H9 (cell line): ENCODE measurements around the gene CMTM8. TPM values are rescaled to one million over a fixed set of nuclear protein-coding genes. Genes with fewer than 3 reads are reported as not detected.

ENCODE experiments used
- DNase-seq: peaks from one replicate; pipeline ENCODE4 v3.0.0-alpha.2; 2017
- H2AFZ ChIP-seq: one replicate; pipeline ENCODE4 v1.6.1; 2013; ENCODE audit warnings: mild to moderate bottlenecking, low read length, control low read depth, moderate library complexity
- H2AK5ac ChIP-seq: 2 replicates; pipeline ENCODE4 v1.6.1; 2013; ENCODE audit warnings: low read length, control low read depth, mixed read lengths; ENCODE audit not compliant: insufficient read length
- H2BK120ac ChIP-seq: one replicate; pipeline ENCODE4 v1.6.1; 2013; ENCODE audit warnings: low read depth, mild to moderate bottlenecking, low read length, control low read depth, inconsistent platforms; ENCODE audit not compliant: poor library complexity, severe bottlenecking
- H2BK12ac ChIP-seq: 2 replicates; pipeline ENCODE4 v1.6.1; 2013; ENCODE audit warnings: low read length, control low read depth, mixed read lengths, low read depth; ENCODE audit not compliant: insufficient read length
- H2BK15ac ChIP-seq: 2 replicates; pipeline ENCODE4 v1.6.1; 2013; ENCODE audit warnings: low read depth, low read length, control low read depth
- H2BK20ac ChIP-seq: one replicate; pipeline ENCODE4 v1.6.1; 2013; ENCODE audit warnings: low read depth, mild to moderate bottlenecking, low read length, control low read depth, inconsistent platforms; ENCODE audit not compliant: poor library complexity, severe bottlenecking
- H2BK5ac ChIP-seq: 2 replicates; pipeline ENCODE4 v1.6.1; 2013; ENCODE audit warnings: low read length, control low read depth, mixed read lengths; ENCODE audit not compliant: insufficient read length
- H3K14ac ChIP-seq: 2 replicates; pipeline ENCODE4 v1.6.1; 2013; ENCODE audit warnings: low read length, control low read depth; ENCODE audit not compliant: insufficient read depth
- H3K18ac ChIP-seq: 2 replicates; pipeline ENCODE4 v1.6.1; 2013; ENCODE audit warnings: low read depth, mild to moderate bottlenecking, mixed read lengths, low read length, control low read depth; ENCODE audit not compliant: insufficient read length
- H3K23ac ChIP-seq: 2 replicates; pipeline ENCODE4 v1.6.1; 2013; ENCODE audit warnings: low read length, control low read depth, mixed read lengths, low read depth; ENCODE audit not compliant: insufficient read length
- H3K23me2 ChIP-seq: 2 replicates; pipeline ENCODE4 v1.6.1; 2013; ENCODE audit warnings: low read depth, mild to moderate bottlenecking, mixed read lengths, low read length, control low read depth; ENCODE audit not compliant: insufficient read length, poor library complexity, severe bottlenecking
- H3K27ac ChIP-seq: 2 replicates; pipeline ENCODE4 v1.5.1; 2013; ENCODE audit warnings: low read length, control low read depth, mixed read lengths, low read depth; ENCODE audit not compliant: insufficient read length
- H3K27me3 ChIP-seq: 2 replicates; pipeline ENCODE4 v1.6.1; 2013; ENCODE audit warnings: low read length, control low read depth, inconsistent platforms; ENCODE audit not compliant: insufficient read depth
- H3K4ac ChIP-seq: 2 replicates; pipeline ENCODE4 v1.6.1; 2013; ENCODE audit warnings: low read depth, mild to moderate bottlenecking, control low read depth, inconsistent platforms, low read length, moderate library complexity
- H3K4me1 ChIP-seq: 2 replicates; pipeline ENCODE4 v1.6.1; 2013; ENCODE audit warnings: low read length, control low read depth, inconsistent platforms; ENCODE audit not compliant: insufficient read depth
- H3K4me2 ChIP-seq: 2 replicates; pipeline ENCODE4 v1.6.1; 2013; ENCODE audit warnings: low read length, control low read depth, mixed read lengths; ENCODE audit not compliant: insufficient read length, insufficient read depth
- H3K56ac ChIP-seq: 2 replicates; pipeline ENCODE4 v1.6.1; 2013; ENCODE audit warnings: low read depth, mild to moderate bottlenecking, mixed read lengths, low read length, control low read depth; ENCODE audit not compliant: insufficient read length
- H3K79me1 ChIP-seq: 2 replicates; pipeline ENCODE4 v1.6.1; 2013; ENCODE audit warnings: low read depth, mild to moderate bottlenecking, moderate library complexity, low read length, control low read depth, inconsistent platforms; ENCODE audit not compliant: insufficient read depth, poor library complexity, severe bottlenecking
- H3K79me2 ChIP-seq: 2 replicates; pipeline ENCODE4 v1.6.1; 2013; ENCODE audit warnings: low read length, control low read depth, inconsistent platforms; ENCODE audit not compliant: insufficient read depth
- H3K9ac ChIP-seq: 2 replicates; pipeline ENCODE4 v1.6.1; 2013; ENCODE audit warnings: low read length, control low read depth, mixed read lengths; ENCODE audit not compliant: insufficient read length; ENCODE audit errors: extremely low read depth
- H3K9me3 ChIP-seq: one replicate; pipeline ENCODE4 v1.6.1; 2013; ENCODE audit warnings: low read depth, low read length, inconsistent platforms; ENCODE audit not compliant: control insufficient read depth
- H3T11ph ChIP-seq: one replicate; pipeline ENCODE4 v1.6.1; 2013; ENCODE audit warnings: mild to moderate bottlenecking, low read length, control low read depth, inconsistent platforms
- H4K20me1 ChIP-seq: one replicate; pipeline ENCODE4 v1.6.1; 2013; ENCODE audit not compliant: control insufficient read depth, insufficient read length, insufficient read depth
- H4K5ac ChIP-seq: 2 replicates; pipeline ENCODE4 v1.6.1; 2013; ENCODE audit warnings: low read depth, mild to moderate bottlenecking, mixed read lengths, low read length, control low read depth; ENCODE audit not compliant: insufficient read length
- H4K8ac ChIP-seq: replicated peaks from 2 replicates; pipeline ENCODE4 v1.6.1; 2013; ENCODE audit warnings: low read length, control low read depth, mixed read lengths, low read depth; ENCODE audit not compliant: insufficient read length
- H4K91ac ChIP-seq: 2 replicates; pipeline ENCODE4 v1.6.1; 2013; ENCODE audit warnings: low read depth, mild to moderate bottlenecking, moderate library complexity, mixed read lengths, low read length, control low read depth; ENCODE audit not compliant: insufficient read length
- H3K27ac Mint-ChIP-seq, 3 experiments: 2 replicates in 2 of 3; 3 replicates in 1 of 3; pipeline ENCODE4 v1.8.0; 2020 to 2021; ENCODE audit warnings: mixed read lengths in 3 of 3, mild to moderate bottlenecking in 1 of 3, moderate library complexity in 1 of 3
- H3K27me3 Mint-ChIP-seq: 2 replicates; pipeline ENCODE4 v1.8.0; 2021; ENCODE audit warnings: low read depth, mild to moderate bottlenecking, moderate library complexity, mixed read lengths
- H3K36me3 Mint-ChIP-seq, 3 experiments: 2 replicates in 2 of 3; 3 replicates in 1 of 3; pipeline ENCODE4 v1.8.0; 2020 to 2021; ENCODE audit warnings: low read depth in 3 of 3, mixed read lengths in 3 of 3; ENCODE audit not compliant: insufficient read depth in 1 of 3
- H3K4me1 Mint-ChIP-seq, 2 experiments: 2 replicates each; pipeline ENCODE4 v1.8.0; 2020; ENCODE audit warnings: mixed read lengths in 2 of 2
- H3K4me3 Mint-ChIP-seq, 2 experiments: 2 replicates in 1 of 2; 3 replicates in 1 of 2; pipeline ENCODE4 v1.8.0; 2020 to 2021; ENCODE audit warnings: mild to moderate bottlenecking in 2 of 2, mixed read lengths in 2 of 2, moderate library complexity in 1 of 2
- H3K9me3 Mint-ChIP-seq, 2 experiments: 2 replicates in 1 of 2; 3 replicates in 1 of 2; pipeline ENCODE4 v1.8.0; 2020; ENCODE audit warnings: mild to moderate bottlenecking in 2 of 2, mixed read lengths in 2 of 2, moderate library complexity in 1 of 2
- CTCF ChIP-seq: fragments of 200-600 bp; sonication (generic); conservative IDR thresholded peaks from 3 replicates; pipeline ENCODE4 v1.8.0; 2021; ENCODE audit warnings: antibody characterized with exemption, mild to moderate bottlenecking
- WGBS: extraction: QIAGEN DNeasy Blood & Tissue Kit; methylation state at CpG from one replicate; pipeline ENCODE4 v1.1.7; 2013; ENCODE audit warnings: missing lambda C conversion rate, low lambda C conversion rate, mixed read lengths; ENCODE audit not compliant: insufficient read length; ENCODE audit errors: extremely low coverage; 5-methylcytosine and 5-hydroxymethylcytosine counted together
- total RNA-seq: library from RNA; stranded (reverse); gene quantifications from 2 replicates; pipeline ENCODE4 v1.2.1, GENCODE V29; 2021

The CMTM8 gene
- total RNA-seq, 1 experiment from 2014 or later = 4.0 TPM

GRCh38 chr3:32312251-32312650 lies 73.8 kb downstream of the CMTM8 start:
- Histone ChIP-seq H3K27me3 (no peaks in the 10 kb centered on the region), H3K27ac (no peak overlapping the region), H4K8ac (no peak overlapping the region), H3K4ac (no peak overlapping the region), H3T11ph (no peak overlapping the region), H3K23me2 (no peaks in the 10 kb centered on the region), H3K18ac (no peak overlapping the region), H2AK5ac (no peak overlapping the region), H2BK5ac (no peak overlapping the region), H4K20me1 (no peaks in the 10 kb centered on the region), H3K23ac (no peak overlapping the region), H4K91ac (no peak overlapping the region), H2AFZ (no peak overlapping the region), H3K79me1 (no peaks in the 10 kb centered on the region), H4K5ac (no peak overlapping the region), H3K4me1 (peaks cover 6% of the 10 kb centered on the region; the same call in 1 of the 2 replicates), H3K79me2 (no peaks in the 10 kb centered on the region), H3K14ac (no peak overlapping the region), H3K4me2 (no peak overlapping the region), H3K56ac (no peak overlapping the region), H3K9ac (no peak overlapping the region), H3K9me3 (no peaks in the 10 kb centered on the region), H2BK120ac (no peak overlapping the region), H2BK12ac (no peak overlapping the region), H2BK15ac (no peak overlapping the region), H2BK20ac (no peak overlapping the region)
- no peaks in the 10 kb centered on the region for H3K9me3 Mint-ChIP-seq
- WGBS = no CpG with 5 or more reads among the region's 1 CpG
- H3K36me3 Mint-ChIP-seq = peaks cover 0 to 2% (median 0%) of the 10 kb centered on the region in 3 experiments; a peak in 2 of 7 replicates
- H3K4me3 Mint-ChIP-seq = no peak overlapping the region
- H3K27ac Mint-ChIP-seq = peak overlapping the region in 2 of 3 experiments; percentile 32 to 42; a peak in 2 of 7 replicates
- no peaks in the 10 kb centered on the region for H3K27me3 Mint-ChIP-seq
- peaks cover 36% of the 10 kb centered on the region in 2 experiments for H3K4me1 Mint-ChIP-seq
- TF ChIP-seq CTCF = no peak
- no peak for DNase-seq
